HPDE6-E6E7 (cell line): ENCODE measurements around the gene TMPRSS4.
A peak's percentile ranks its signal among the peaks of the same experiment; 100 is the strongest.
"Not testable (repeated sequence)": the region's sequence is repeated elsewhere in the genome, so short reads cannot be mapped to it uniquely, and the experiment has no call there.

ENCODE experiments used
- DNase-seq: peaks from one replicate; pipeline ENCODE4 v3.0.0; 2011; ENCODE audit warnings: missing footprints; ENCODE audit errors: extremely low spot score

The TMPRSS4 gene

DNA sequence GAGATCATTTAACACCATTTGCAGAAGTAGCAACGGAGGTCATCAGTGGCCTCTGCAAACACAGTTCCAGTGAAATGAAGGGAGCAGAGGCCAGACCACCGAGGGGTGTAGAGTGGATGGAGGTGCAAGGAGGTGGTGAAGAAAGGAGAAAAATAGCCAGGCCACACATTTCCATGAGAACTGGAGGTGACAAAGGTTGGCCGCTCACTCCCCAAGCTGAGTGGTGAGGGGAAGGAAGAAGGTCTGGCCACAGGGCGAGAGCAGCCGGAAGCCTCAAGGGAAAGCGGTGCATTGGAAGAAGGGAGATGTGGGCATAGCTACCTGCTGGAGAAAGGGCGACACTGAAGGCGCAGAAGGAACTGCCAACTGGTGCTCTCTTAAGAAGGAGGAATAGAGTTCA is 20.1 kb upstream of the TMPRSS4 start:
- no peak for DNase-seq

DNA sequence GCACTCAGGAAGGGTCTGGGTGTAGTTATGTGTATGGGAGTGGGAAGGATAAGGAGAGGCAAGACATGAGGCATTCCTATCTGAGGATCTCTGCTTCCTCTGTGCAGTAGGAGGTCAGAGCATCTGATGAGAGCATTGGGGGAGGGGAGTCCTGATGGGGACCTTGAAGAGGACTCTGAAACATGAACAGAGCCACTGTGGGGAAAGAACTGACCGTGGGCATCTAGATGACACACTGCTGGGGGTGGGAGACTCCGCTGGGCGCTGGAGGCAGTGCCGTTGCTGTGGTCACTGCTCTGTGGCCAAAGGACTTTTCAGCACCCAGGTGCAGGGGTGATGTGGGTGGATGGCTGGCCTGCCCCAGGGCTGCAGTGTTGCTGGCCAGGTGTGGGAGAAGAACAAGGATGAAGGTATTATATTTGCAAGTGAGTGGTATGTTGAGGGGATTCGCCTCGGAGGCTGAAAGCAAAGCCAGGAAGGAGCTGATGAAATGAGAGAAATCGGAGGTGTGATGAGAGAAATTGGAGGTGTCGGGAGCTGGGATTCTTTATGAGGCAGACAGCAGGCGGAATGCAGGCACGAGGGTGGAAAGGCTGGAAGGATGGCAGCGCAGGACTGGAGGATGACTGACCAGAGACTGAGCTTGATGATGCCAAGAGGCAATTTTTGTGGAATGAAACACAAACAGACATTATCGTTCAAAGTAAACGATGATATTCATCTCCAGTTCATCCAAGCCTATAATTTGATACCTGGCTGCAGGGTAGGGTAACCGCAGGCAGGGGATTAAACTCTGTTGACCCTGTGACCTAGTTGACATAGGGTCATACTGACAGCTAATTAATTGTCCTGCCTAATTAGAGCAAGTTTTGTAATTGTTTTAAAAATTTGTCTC is 19.4 kb upstream of the TMPRSS4 start:
- no peak for DNase-seq

DNA sequence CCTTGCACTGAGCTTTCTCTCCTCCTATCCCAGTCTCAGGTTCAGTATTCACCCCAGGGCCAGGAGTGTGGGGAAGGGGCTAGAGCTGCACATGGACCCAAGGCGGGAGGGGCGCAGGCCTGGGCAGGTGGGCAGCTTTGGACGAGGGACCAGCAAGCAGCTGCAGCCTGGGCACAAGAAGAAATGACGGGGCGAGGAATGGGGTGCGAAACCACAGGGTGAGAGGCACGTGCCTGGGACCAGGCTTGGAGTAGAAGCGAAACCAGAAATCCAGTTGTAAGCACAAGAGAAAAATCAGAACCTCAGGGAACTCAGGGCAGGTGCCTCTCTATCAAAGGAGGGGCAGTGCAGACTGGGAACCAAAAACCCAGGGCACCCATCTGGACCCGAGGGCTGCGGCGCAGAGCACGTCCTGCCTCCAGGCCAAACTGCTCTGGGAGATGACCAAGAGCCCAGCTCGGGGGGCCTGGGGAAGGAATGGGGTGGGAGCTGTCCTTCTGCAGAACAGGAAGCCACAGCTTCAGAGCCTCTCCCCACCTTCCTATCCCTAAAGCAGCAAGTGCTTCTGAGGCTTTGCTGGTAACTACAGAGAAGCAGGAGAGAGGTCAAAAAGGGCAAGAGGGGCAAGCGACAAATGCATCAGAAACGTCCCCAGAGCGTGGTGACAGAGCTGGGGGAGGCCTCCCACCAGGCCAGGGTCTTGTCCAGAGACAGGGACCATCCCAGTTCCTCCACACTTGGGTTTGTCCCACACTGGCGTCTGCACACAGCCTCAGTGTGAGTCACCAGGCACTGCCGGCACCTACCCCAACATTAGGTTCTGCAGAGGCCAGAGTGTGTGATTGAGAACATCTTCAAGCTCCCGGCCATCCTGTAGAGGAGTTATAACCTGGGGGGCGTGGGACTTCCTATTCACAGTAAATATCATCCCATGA is 18.3 kb upstream of the TMPRSS4 start:
- DNase-seq, result no peak

DNA sequence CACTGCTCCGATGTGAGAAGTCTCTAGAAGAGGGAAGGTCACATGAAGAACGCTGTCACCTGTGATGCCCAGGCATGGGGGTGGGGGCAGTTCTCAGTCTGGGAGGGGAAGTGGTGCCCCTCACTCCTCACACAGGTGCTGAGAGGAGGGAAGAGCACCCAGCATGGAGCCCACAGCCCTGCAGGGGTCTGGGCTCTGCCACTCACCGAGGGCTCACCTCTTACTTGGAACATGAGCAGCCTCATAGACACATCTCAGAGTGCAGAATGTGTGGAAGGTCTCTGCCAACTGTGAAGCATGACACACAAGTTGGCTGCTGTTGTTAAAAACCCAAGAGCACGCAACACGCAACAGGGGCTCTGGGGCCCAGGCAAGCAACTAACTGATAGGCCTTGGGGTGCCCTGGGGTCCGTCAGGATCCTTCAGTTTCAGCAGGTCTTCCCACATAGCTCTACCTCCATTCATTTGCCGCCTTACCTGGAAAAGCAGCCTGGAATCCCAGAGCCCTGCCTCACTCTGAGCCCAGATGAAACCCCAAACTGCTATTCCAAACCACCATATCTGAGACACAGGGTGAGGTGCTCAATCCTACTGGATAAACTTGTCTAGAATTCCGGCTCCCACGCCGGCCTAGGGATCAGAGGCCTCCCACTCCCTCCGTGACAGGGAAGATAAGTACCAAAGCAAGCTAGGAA is 17.5 kb upstream of the TMPRSS4 start:
- DNase-seq, result no peak

DNA sequence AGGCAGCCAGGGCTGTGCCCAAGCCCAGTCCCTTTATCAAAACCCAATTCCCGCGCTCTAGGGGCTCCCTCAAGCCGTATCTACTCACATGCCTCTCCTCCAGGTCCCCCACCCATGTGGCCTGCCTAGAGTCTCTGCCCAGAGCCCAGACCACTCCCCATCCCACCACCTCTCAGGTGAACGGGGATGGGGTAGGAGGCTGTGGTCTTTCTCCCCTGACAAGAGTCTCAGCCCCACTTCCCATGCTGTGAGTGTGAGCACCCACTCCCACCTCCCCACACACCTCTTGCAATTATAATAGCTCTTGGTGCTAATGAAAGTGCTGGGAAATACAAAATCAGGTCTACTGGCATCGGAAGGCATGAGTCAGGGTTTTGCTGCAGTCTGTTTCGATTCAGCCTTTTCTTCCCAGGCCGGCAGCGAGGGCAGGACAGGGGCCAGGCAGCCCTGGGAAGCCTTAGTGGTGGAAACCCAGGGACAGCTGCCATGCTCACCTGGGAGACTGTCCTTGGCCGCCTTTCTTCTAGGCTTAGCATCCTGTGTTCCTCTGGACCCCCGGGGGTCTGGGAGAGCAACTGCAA is 16.7 kb upstream of the TMPRSS4 start:
- no peak for DNase-seq

DNA sequence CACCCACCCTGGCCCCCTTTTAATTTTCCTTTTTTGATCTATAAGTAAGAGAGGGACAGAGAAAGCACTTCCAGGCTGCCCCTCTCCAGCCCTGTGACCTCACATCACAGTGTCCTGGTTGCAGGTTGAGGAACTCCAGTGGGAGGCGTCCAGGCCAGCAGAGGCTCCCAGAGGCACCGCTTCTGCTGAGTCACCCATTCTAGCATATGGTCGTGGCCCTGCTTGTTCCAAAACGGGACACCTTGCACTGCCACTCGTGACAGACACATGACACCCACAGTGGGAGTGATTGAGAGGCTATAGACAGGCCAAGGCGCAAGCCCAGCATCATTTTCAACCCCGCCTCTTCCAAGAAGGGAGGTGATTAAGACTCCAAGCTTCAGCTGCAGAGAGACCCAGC is 16.0 kb upstream of the TMPRSS4 start:
- DNase-seq, result no peak

DNA sequence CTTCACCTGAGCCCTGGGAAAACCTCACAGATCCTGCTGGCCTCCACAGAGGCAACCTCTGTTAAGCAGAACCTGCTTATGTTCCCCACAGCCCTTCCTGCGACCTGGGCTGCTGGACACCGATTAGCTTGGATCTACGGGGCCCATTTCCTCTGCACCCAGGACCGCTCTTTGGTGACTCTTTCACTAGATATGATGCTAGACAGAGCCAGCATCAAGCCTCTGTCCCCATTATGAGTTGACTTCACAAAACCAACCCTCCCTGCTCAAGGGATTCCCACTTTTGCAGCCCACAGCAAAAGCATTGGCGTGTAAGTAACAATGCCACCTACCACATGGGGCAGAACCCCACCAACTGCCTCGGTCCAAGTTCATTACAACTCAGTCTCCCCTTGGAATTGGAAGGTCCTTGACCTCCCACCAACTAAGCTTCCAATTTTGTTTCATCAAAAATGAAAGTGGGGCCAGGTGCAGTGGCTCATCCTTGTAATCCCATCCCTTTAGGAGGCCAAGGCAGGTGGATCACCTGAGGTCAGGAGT is 15.2 kb upstream of the TMPRSS4 start:
- no peak for DNase-seq

DNA sequence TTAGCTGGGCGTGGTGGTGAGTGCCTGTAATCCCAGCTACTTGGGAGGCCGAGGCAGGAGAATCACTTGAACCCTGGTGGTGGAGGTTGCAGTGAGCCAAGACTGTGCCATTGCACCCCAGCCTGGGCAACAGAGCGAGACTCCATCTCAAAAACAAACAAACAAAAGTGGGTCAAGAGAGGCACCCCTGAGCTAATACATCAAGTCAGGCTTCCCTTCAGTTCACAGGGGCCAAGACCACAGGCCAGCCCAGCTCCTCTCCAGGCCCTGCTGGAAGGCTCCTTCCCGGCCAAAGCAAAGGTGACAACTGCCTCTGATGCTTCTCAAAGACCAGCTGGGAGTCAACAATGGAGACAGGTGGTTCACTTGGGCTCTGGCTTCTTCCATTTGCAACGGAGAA is 14.7 kb upstream of the TMPRSS4 start:
- not testable (repeated sequence) for DNase-seq

DNA sequence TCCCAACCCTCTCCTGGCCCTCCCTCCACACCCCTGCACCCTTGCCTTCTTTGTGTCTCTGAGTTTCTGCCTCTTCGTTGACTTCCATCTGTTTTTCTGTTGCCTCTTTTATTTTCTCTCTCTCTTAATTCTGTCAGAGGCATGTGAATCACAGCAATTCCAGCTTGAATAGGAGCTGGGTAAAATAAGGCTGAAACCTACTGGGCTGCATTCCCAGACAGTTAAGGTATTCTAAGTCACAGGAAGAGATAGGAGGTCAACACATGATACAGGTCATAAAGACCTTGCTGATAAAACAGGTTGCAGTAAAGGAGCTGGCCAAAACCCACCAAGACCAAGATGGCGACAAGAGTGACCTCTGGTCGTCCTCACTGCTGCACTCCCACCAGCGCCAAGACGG is 14.2 kb upstream of the TMPRSS4 start:
- not testable (repeated sequence) for DNase-seq

DNA sequence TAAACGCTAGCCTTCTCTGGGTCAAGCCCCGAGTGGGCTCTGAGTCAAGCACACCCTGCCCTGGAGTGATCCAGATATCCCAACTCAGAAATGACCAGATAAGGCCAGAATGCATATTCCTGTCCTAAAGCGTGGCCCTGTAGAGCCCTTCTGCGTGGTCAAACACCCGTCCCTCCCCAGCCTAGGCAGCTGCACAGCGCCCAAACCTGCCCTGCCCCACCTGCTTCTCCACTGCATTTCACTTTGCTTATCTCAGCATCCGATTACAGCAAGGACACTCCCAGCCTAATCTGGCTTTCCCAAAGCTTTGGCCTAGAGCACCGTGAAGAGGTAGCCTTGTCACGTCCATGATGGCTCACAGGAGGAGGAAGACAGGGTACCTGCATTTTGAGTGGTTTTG is 11.9 kb upstream of the TMPRSS4 start:
- no peak for DNase-seq

DNA sequence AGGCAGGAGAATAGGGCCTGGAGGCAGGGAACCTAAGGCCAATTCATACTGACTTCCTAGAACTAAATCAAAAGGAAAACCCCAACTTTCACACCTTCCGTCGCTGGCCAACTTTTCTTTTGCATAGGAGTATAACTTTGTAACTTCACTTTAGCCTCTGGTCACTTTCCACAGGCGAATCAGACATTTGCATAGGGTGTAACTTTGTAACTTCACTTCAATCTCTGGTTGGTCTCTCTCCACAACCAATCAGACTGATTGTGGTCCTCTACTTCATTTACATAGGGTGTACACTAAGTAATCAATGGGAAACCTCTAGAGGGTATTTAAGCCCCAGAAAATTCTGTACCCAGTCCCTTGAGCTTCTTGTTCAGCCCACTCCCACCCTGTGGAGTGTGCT is 11.5 kb upstream of the TMPRSS4 start:
- no peak for DNase-seq

DNA sequence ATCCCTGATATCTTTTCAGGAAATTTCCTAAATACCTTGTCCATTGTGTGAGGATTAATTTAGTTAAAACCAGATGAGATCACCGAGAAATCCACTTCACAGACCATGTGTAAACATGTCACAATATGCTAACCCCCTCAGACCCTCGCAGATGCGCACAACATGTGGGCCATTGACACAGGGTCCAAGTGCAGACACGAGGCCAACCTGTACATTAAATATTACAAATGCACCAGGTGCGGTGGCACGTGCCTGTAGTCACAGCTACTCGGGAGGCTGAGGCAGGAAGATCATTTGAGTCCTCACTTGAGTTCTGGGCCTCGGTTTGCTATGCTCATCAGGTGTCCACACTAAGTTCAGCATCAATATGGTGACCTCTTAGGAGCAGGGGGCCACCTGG is 9.9 kb upstream of the TMPRSS4 start:
- DNase-seq, result no peak

DNA sequence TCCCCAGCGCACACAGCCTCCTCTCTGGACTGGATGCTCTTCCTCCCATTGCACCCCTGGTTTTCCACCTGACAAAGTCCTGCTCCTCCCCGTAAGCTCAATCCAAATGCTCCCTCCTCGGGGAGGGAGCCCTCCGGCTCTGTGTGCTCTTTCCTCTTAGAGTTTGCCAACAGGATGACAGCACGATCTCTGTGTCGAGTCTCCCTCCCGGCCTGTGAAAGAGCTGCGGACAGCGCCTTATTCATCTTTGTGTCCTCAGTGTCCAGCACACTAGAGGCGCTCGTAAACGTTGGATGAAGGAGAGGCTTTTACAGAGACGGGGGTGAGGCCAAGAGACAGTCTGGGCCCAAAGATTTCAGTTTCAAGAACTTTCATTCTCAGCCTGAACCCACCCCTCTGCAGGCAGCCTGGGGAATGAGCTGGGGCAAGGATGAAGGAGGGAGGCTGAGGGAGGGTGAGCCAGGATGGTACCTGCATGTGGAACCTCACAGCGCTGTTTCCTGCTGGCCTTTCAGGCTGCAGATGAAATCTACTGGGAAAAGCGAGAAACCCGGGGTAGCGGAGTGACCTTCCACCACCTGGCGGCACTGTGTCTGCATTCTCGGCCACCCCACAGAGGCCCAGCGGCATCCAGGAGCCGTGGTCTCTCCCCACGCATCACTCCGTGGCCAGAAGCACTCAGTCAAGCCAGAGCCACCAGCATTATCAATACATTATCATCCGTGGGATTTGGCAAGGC is 8.5 kb upstream of the TMPRSS4 start:
- no peak for DNase-seq

DNA sequence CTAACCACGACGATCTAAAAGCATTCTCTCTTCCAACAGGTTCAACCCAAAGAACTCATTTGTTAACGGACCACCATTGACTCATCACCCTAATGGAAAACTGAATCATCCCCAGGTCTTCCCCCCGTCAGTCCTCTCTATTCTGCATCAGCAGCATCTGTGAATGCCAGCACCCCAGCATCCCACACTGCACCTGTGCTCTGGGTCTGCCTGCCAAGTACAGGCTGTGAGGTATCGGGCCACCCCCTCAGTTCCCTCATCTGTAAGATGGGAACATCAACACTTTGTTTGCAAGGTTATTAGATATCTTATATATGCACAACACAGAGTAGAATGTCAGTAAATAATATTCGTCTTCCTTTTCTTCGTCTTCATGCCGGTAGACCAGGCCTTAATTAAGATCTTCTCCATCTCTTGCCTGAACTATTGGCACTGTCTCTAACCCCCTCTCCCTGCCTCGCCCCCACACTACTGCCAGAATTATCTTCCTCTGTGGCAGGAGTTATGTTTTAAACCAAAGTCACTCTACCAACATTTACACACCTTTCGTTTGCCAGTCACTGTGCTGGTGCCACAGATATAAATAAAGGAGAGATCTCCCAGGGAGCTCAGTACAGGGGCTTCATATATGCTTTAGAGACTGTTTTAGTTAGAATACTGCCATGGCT is 7.8 kb upstream of the TMPRSS4 start:
- no peak for DNase-seq

DNA sequence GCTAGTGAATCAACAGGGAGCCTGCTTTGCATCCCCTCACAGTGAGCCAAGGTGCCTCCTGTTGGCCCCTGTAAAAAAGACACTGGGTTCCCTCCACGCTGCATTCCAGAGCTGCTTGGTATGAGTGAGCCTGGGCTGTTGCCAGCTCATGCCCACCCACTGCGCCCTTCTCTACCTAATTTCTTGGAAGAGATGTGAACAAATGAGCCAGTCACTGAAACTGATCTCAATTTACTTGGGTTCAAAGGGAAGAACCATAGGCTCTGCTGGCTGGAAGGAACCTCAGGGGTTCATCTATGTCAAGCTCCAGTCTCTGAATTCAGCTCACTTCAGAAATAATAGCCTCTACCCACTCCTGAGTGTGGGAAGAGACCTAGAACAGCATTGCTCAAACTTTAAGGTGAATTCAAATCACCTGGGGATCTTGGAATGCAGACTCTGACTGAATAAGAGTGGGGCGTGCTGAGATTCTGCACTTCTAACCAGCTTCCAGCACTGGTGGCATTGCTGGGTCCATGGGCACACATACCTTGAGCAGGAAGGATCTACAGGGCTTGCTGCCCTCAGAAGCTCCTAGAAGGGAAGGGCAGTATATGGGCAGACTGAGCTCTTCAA is 5.4 kb upstream of the TMPRSS4 start:
- DNase-seq, result no peak

DNA sequence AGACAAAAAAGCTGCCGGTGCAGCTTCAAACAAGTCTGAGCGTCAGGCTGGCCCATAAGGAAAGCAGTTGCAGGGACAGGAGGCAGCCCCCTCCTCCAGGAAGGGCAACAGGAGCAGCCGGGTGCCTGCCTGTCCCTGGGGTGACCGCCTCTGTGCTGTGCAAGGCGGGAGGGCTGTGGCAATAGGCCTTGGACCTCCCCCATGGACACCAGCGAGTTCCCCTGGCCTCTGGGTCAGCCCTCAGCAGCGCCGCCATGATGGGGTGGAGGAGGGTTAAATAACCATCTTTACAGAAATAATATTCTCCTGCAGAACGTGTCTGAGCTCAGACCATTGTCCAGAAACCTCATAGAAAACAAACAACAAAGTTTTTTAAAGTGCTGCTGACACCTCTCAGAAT is 3.3 kb upstream of the TMPRSS4 start:
- no peak for DNase-seq

DNA sequence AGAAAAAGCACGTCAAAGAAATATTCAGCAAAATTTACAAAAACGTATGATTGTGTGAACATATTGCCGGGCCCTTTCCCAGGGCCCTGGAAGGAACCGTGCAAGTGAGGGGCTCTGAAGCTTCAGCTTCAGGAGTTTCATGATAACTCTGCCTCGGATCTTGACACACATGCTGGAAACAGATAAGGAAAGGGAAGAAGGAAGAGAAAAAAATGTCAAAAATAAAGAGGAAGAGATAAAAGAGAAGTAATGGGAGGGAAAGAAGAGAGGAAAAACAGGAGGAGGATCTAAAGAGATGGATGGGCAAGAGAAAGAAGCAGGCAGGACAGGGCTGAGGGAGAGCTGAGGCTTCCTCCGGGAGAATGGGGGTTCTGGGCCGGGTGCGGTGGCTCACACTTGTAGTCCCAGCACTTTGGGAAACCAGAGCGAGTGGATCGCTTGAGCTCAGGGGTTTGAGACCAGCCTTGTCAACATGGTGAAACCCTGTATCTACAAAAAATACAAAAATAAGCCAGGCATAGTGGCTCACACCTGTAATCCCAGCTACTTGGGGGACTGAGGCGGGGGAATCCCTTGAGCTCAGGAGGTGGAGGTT is 2.7 kb upstream of the TMPRSS4 start:
- DNase-seq, result no peak

DNA sequence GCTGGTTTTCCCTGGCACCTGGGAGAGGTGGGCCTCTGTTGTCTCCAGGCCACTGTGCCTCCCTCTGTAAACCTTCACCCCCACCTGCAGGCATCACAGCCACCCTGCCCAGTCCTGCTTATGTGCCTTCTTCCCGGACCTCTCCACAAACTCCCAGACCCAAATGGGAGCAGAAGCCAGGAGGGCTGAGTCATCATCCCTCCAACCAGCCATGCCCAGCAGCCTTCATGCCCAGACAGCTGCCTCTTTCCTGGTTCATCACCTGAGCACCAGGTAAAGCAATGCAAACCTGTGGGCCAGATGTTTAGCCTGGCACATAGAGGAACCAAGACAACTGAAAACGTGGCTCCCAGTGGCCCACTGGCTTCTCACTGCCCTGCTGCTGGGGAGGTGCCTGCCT is 2.1 kb upstream of the TMPRSS4 start:
- DNase-seq, result peak; percentile 97

DNA sequence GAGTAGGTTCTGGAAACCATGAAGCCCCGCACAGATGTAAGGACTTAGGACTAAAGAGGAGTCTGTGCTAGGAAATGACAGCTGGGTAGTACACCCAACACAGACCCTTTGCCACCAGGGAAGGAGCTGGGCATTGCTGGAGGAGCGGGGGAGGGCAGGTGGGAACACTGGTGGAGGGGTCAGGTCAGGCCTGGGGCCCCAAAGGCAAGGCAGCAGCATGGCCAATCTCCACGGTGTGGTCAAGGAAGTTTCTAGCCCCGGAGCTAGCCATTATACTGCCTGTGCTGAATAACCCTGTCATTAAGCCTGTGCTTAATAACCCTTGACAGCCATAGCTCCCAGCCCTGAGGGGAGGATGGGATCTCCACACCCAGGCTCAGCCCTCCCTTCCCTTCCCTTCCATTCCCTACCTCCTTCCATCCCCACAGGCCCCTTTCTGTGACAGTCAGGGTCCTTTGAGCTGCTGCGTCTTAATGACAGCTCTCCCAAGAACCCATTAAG is 2.1 kb downstream of the TMPRSS4 start:
- no peak for DNase-seq
